Adrenal gland (tissue), 5 donors: ENCODE data around the gene ATG101.

ENCODE experiments used
- CTCF ChIP-seq, 6 experiments: fragments of 450-650 bp in 4 of 6; fragments of 200-600 bp in 2 of 6; sonication (generic) in 1 of 6; IDR thresholded peaks; 1 replicate in 5 of 6; 2 replicates in 1 of 6; pipeline versions ENCODE4 v1.5.1 to v1.8.0; 2016 to 2021; ENCODE audit warnings: antibody characterized with exemption in 6 of 6, mild to moderate bottlenecking in 2 of 6, moderate library complexity in 1 of 6
- POLR2A ChIP-seq, 2 donors: fragments of 450-650 bp; IDR thresholded peaks; one replicate each; pipeline ENCODE4 v1.6.1; 2017; ENCODE audit warnings: antibody characterized with exemption in 2 of 2, mild to moderate bottlenecking in 2 of 2, moderate library complexity in 1 of 2
- donor health status: DM: no; HTN: no; CAD: no.

GRCh38 chr12:52082026-52082668 is 12.4 kb downstream of the ATG101 start:
- no peak for TF ChIP-seq CTCF (IDR thresholded peaks at IDR 0.05)
- TF ChIP-seq POLR2A (IDR thresholded peaks at IDR 0.05) = no peak
